HG03064 (cell line): ENCODE results near the gene BICC1.
"Not testable (repeated sequence)": the region's sequence is repeated elsewhere in the genome, so short reads cannot be mapped to it uniquely, and the experiment has no call there.

Experiments
- ATAC-seq: cut with Tn5 transposase; IDR thresholded peaks from one replicate; pipeline ENCODE4 v1.9.1; 2021; ENCODE audit warnings: low read depth; ENCODE audit not compliant: unreplicated experiment

Gene BICC1

GRCh38 chr10:58590924-58591323 is 78.3 kb downstream of the BICC1 start:
- no peak for ATAC-seq

DNA sequence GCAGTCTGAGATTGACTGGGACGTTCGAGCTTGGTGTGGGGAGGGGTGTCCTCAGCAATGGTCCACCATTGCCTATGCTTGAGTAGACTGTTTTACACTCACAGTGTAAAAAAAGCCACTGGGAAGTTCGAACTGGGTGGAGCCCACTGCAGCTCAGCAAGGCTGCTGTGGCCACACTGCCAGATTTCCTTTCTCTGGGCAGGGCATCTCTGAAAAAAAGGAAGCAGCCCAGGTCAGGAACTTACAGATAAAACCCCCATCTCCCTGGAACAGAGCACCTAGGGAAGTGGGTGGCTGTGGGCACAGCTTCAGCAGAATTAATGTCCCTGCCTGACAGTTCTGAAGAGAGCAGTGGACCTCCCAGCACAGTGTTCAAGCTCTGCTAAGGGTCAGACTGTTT is 80.3 kb downstream of the BICC1 start:
- no peak for ATAC-seq

DNA sequence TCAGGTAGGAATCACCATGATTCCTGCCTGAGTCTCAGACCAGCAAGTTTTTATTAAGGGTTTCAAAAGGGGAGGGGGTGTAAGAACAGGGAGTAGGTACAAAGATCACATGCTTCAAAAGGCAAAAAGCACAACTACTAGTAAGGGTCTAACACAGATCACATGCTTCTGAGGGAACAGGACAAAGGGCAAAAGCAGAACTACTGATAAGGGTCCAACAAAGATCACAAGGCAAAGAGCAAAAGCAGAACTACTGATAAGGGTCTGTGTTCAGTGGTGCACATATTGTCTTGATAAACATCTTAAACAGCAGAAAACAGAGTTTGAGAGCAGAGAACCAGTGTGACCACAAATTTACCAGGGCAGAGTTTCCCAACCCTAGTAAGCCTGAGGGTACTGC is 84.5 kb downstream of the BICC1 start:
- ATAC-seq: not testable (repeated sequence)

GRCh38 chr10:58599927-58600553 is 87.4 kb downstream of the BICC1 start:
- ATAC-seq: no peak

DNA sequence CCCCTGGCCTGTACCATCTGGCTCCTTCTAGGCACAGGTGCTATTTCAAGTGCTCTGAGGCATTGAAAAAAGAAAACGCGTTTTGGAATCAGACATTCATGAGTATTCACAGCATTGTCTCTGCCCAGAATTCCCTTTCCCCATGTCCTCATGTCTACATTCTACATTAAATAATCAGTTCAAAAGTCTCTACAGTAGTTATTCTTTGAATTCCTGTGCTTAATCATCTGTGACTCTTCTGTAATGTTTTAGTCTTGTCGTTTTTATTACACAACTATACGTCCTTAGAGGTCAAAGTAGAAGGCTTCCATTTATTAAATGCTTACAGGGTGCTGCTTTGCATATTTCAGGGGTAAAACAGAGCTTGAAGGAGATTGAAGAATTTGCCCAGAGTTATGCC is 95.7 kb downstream of the BICC1 start:
- ATAC-seq: no peak

- no peak for ATAC-seq
These were observed 96.3 kb downstream of the BICC1 start for GRCh38 chr10:58608826-58609531.

GRCh38 chr10:58609532-58610150 is 97.0 kb downstream of the BICC1 start:
- ATAC-seq: no peak

DNA sequence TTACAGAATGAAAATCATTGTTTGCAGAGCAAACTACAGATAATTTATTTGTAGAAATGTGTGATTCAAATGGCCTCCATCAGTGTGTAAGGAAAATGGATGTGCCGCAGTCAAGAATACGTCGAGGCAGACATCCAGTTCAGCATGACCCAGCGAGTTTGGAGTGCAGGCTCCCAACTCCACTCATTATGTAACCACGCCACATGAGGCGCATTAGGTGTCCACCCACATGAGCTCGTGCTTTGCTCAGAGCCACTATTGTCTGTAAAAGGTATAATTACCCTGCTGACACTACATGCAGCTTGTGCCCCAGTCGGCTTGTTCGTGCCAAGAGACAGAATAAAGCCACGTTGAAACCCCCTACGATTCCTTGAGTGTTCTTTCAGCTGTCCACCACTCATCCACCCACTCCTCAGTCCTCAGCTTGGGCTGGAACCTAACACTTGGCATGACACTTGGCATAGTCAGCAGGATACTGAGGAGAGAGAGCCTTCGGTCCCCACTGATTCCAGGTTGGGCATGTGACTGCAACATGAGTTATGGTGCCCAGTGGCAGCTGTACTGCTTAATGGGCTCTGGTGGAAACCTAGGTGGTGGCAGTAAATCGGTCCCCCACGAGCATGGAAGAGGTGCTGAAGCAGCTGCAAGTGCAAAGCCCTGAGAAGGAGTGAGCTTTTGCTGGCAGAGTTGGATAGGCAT is 102.7 kb downstream of the BICC1 start:
- no peak for ATAC-seq

DNA sequence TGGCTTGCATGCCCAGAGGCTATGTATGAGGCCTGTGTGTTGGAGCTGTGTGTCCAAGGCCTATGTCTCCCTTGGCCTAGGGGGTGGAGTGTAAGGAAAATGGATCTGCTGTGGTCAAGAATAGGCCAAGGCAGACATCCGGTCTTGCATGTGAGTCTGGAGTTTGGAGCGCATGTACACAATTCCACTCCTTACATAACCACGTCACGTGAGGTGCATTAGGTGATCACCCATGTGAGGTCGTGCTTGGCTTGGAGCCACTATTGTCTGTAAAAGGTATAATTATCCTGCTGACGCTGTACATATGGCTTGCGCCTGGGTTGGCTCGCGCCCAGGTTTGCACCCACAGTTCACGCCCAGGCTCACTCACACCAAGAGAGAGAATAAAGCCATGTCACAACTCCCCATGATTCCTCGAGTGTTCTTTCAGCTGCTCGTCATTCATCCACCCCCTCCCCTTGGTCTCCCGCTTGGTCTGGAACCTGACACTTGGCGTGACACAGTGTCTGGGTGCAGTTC is 105.5 kb downstream of the BICC1 start:
- ATAC-seq: no peak

- ATAC-seq: no peak
These were observed 108.9 kb downstream of the BICC1 start for GRCh38 chr10:58621379-58622077.

DNA sequence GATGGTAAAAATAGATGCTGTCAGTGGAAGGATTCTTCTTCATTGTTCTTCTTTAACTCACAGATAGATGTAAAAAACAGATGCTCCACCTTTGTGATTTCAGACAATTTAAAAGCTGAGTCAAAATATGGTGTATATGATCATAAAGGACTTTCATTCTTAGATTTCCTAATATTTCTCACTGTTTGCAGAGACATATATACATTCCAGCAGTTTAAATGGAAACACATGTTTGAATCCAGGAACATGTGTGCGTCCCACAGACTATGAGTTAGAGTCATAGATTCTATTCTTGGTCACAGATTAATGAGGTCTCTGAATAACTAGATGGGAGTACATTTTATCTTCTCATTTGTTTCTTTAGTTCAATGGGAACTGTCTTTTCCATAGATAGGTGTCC is 109.6 kb downstream of the BICC1 start:
- no peak for ATAC-seq

DNA sequence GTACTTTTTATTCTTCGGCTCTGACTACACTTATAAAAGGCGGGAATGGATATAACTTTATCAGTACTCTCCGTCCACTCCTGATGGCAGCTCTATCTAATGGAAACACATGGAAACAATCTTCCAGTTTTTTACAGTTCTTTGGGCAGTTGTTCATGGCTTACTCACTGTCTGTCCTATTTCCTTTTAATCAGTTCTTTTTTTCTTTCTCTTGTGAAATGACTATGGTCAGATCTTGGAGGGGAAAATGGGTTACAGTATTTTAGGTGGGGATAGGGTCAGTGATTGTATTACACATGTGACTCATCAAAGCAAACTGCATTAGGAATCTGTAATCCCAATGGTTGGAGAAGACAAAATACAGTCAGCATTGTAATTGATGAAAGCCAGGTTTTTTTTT is 112.4 kb downstream of the BICC1 start:
- no peak for ATAC-seq

- ATAC-seq: no peak
These were observed 114.7 kb downstream of the BICC1 start for GRCh38 chr10:58627392-58627791.

DNA sequence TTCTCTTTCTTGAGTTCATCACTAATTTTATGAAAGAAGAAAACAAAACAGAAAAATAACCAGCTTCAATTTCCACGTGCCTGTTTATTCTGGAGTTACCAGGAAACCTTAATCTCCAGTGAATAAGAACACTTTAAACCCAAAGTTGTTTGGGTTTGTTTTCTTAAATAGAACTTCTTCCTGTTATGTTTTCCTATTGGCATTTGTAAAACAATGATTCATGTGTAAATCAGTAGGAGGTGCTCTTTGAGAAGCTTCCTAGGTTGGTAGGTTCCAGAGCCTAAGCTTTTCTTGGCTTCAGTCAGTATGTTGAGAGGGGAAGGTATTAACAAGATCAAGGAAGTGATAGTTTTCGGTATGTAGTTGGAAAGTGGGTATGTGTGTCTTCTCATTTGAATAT is 119.0 kb downstream of the BICC1 start:
- ATAC-seq: no peak

DNA sequence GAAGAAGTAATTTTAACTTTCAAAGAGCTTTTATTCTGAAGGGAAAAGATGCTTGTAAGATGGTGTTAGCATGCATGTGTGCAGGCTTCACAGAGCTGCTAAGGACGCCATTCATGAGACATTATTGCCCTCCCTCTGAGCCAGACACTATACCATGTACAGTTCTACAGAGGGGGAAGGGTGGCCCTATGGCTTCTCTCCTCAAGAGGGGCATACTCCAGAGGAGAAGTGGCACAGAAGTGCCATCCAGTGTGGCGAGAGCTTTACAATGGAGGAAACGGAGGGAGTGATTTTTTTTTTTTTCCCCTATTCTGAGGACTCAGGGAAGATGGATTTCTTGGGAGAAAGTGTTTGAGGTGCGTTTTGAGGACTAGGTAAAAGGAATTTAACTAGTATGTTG is 119.5 kb downstream of the BICC1 start:
- ATAC-seq: no peak

DNA sequence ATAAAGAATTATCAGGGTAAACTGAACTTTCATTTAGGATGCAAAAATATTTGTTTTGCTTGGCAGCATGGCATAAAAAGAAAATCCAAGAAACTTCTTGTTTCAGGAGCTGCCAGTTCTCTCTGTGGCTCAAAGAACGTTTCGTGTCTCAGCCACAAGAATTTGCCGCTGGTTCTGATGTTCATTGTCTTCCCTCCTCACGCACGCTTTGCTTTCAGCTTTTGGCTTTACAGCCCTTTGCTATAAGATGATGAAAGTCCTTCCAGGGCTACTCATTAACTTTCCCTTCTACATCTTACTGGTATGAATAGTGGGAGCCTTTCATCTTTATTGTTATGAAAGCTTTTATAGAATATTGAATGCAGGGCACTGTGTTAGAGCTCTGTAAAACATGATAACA is 124.7 kb downstream of the BICC1 start:
- ATAC-seq: no peak

- no peak for ATAC-seq
These were observed 125.7 kb downstream of the BICC1 start for GRCh38 chr10:58638388-58638787.

GRCh38 chr10:58641095-58641531 is 128.4 kb downstream of the BICC1 start:
- no peak for ATAC-seq

- no peak for ATAC-seq
These were observed 129.0 kb downstream of the BICC1 start for GRCh38 chr10:58641708-58642107.

- no peak for ATAC-seq
These were observed 129.6 kb downstream of the BICC1 start for GRCh38 chr10:58642283-58642682.
